ENCODE results near the gene C5. TPM values are rescaled to one million over a fixed set of nuclear protein-coding genes. Genes with fewer than 3 reads are reported as not detected.
A peak's percentile ranks its signal among the peaks of the same experiment; 100 is the strongest.

C5 gene
- total and polyA plus RNA-seq, 2 experiments from 2014 or later: 0.31 TPM; not detected in 1

GRCh38 chr9:120920806-120921178, 129.3 kb downstream of the C5 start:
- 0 out of 3 replicates have a peak, but pooled peaks cover 4% of the 10 kb centered on the region for H3K9me3 Mint-ChIP-seq
- no peaks in the 10 kb centered on the region for H3K36me3 ChIP-seq (ENCODE audit: insufficient read depth)
- H3K79me2 ChIP-seq (replicated peaks; ENCODE audit: insufficient read depth): no peaks in the 10 kb centered on the region
- peaks cover 51% of the 10 kb centered on the region for H3K4me1 Mint-ChIP-seq
- H3K4me3 Mint-ChIP-seq: no peak overlapping the region
- ATAC-seq: no peak
- H2AFZ ChIP-seq: 0 out of 2 replicates have a peak overlapping the region, but pooled peaks have one; percentile 52
- H3K4me3 ChIP-seq: no peak overlapping the region
- no peaks in the 10 kb centered on the region for H3F3A ChIP-seq (replicated peaks; ENCODE audit: low read depth)
- H3K27me3 ChIP-seq (ENCODE audit: insufficient read depth): no peaks in the 10 kb centered on the region
- 0 out of 3 replicates have a peak, but pooled peaks cover 4% of the 10 kb centered on the region for H3K36me3 Mint-ChIP-seq (ENCODE audit: low read depth)
- no peaks in the 10 kb centered on the region for H4K20me1 ChIP-seq (replicated peaks; ENCODE audit: insufficient read depth)
- H3K4me1 ChIP-seq (ENCODE audit: insufficient read depth): peaks cover 43% of the 10 kb centered on the region
- no peak for DNase-seq (ENCODE audit: low spot score)
- H3K9me2 ChIP-seq (ENCODE audit: insufficient read depth): no peaks in the 10 kb centered on the region
- no peak overlapping the region for H3K27ac Mint-ChIP-seq
- peaks cover 7% of the 10 kb centered on the region for H3K27me3 Mint-ChIP-seq (ENCODE audit: insufficient read depth, low read depth, poor library complexity)
- 0 out of 2 replicates have a peak overlapping the region, but pooled peaks have one; percentile 14 for H3K4me2 ChIP-seq
- TF ChIP-seq ZNF462 (CRISPR knock-in tag; IDR thresholded peaks at IDR 0.05): no peak
- no peak for TF ChIP-seq CREB1 (CRISPR knock-in tag; IDR thresholded peaks at IDR 0.05; ENCODE audit: low read depth)
- no peak for TF ChIP-seq EZH2 (IDR thresholded peaks at IDR 0.05; ENCODE audit: low read depth, unreplicated experiment)
- TF ChIP-seq CTCF (conservative IDR thresholded peaks at IDR 0.05; ENCODE audit: low read depth in 2 of 2): no peak
- TF ChIP-seq JUNB (IDR thresholded peaks at IDR 0.05; ENCODE audit: unreplicated experiment): no peak
- TF ChIP-seq POLR2AphosphoS5 (IDR thresholded peaks at IDR 0.05; ENCODE audit: low read depth): no peak
- no peak for TF ChIP-seq ETS1 (IDR thresholded peaks at IDR 0.05)
- TF ChIP-seq ZNF114 (CRISPR knock-in tag; IDR thresholded peaks at IDR 0.05): no peak
- no peak overlapping the region for H3K27ac ChIP-seq (ENCODE audit: low read depth)

Data from GM23338 (cell line).